ENCODE data around the gene EPHB2. TPM values are rescaled to one million over a fixed set of nuclear protein-coding genes. Genes with fewer than 3 reads are reported as not detected.

EPHB2 gene
- total RNA-seq, 1 donor from 2014 or later, result 60.3 TPM

GRCh38 chr1:22866868-22867267 lies 156.2 kb downstream of the EPHB2 start:
- DNase-seq (ENCODE audit: low read depth, low spot score), result no peak
- no peak for TF ChIP-seq CTCF (conservative IDR thresholded peaks at IDR 0.05)
- Mint-ChIP-seq H3K4me3 (no peak overlapping the region), H3K27ac (ENCODE audit: unreplicated experiment) (no peak overlapping the region), H3K36me3 (ENCODE audit: low read depth) (peaks cover 19% of the 10 kb centered on the region), H3K27me3 (ENCODE audit: low read depth) (no peaks in the 10 kb centered on the region), H3K9me3 (no peaks in the 10 kb centered on the region), H3K4me1 (peaks cover 6% of the 10 kb centered on the region)

GRCh38 chr1:22868331-22868730 lies 157.7 kb downstream of the EPHB2 start:
- Mint-ChIP-seq H3K4me3 (no peak overlapping the region), H3K27ac (ENCODE audit: unreplicated experiment) (no peak overlapping the region), H3K4me1 (no peaks in the 10 kb centered on the region), H3K27me3 (ENCODE audit: low read depth) (no peaks in the 10 kb centered on the region), H3K9me3 (no peaks in the 10 kb centered on the region), H3K36me3 (ENCODE audit: low read depth) (peaks cover 21% of the 10 kb centered on the region)
- TF ChIP-seq CTCF (conservative IDR thresholded peaks at IDR 0.05), result no peak
- DNase-seq (ENCODE audit: low read depth, low spot score), result no peak

GRCh38 chr1:22869325-22869724 lies 158.7 kb downstream of the EPHB2 start:
- no peaks in the 10 kb centered on the region for H3K27me3 Mint-ChIP-seq (ENCODE audit: low read depth)
- no peak overlapping the region for H3K4me3 Mint-ChIP-seq
- peaks cover 4% of the 10 kb centered on the region for H3K4me1 Mint-ChIP-seq
- no peak overlapping the region for H3K27ac Mint-ChIP-seq (ENCODE audit: unreplicated experiment)
- TF ChIP-seq CTCF (conservative IDR thresholded peaks at IDR 0.05), result no peak
- H3K36me3 Mint-ChIP-seq (ENCODE audit: low read depth), result peaks cover 26% of the 10 kb centered on the region
- DNase-seq (ENCODE audit: low read depth, low spot score), result no peak
- H3K9me3 Mint-ChIP-seq, result no peaks in the 10 kb centered on the region

GRCh38 chr1:22870201-22870871 lies 159.7 kb downstream of the EPHB2 start:
- Mint-ChIP-seq H3K4me3 (no peak overlapping the region), H3K27ac (ENCODE audit: unreplicated experiment) (no peak overlapping the region), H3K4me1 (peaks cover 11% of the 10 kb centered on the region), H3K9me3 (no peaks in the 10 kb centered on the region), H3K27me3 (ENCODE audit: low read depth) (no peaks in the 10 kb centered on the region), H3K36me3 (ENCODE audit: low read depth) (peaks cover 24% of the 10 kb centered on the region)
- no peak for DNase-seq (ENCODE audit: low read depth, low spot score)
- no peak for TF ChIP-seq CTCF (conservative IDR thresholded peaks at IDR 0.05)

GRCh38 chr1:22872981-22873664 lies 162.5 kb downstream of the EPHB2 start:
- H3K4me3 Mint-ChIP-seq, result no peak overlapping the region
- peaks cover 8% of the 10 kb centered on the region for H3K36me3 Mint-ChIP-seq (ENCODE audit: low read depth)
- peaks cover 24% of the 10 kb centered on the region for H3K4me1 Mint-ChIP-seq
- H3K27me3 Mint-ChIP-seq (ENCODE audit: low read depth), result no peaks in the 10 kb centered on the region
- TF ChIP-seq CTCF (conservative IDR thresholded peaks at IDR 0.05), result no peak
- H3K27ac Mint-ChIP-seq (ENCODE audit: unreplicated experiment), result no peak overlapping the region
- no peak for DNase-seq (ENCODE audit: low read depth, low spot score)
- no peaks in the 10 kb centered on the region for H3K9me3 Mint-ChIP-seq
